ENCODE measurements around the gene ACADSB.

Gene ACADSB

GRCh38 chr10:123027861-123028260, 19.1 kb downstream of the ACADSB start:
- TF ChIP-seq, protein P1, sequence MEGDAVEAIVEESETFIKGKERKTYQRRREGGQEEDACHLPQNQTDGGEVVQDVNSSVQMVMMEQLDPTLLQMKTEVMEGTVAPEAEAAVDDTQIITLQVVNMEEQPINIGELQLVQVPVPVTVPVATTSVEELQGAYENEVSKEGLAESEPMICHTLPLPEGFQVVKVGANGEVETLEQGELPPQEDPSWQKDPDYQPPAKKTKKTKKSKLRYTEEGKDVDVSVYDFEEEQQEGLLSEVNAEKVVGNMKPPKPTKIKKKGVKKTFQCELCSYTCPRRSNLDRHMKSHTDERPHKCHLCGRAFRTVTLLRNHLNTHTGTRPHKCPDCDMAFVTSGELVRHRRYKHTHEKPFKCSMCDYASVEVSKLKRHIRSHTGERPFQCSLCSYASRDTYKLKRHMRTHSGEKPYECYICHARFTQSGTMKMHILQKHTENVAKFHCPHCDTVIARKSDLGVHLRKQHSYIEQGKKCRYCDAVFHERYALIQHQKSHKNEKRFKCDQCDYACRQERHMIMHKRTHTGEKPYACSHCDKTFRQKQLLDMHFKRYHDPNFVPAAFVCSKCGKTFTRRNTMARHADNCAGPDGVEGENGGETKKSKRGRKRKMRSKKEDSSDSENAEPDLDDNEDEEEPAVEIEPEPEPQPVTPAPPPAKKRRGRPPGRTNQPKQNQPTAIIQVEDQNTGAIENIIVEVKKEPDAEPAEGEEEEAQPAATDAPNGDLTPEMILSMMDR (IDR thresholded peaks at IDR 0.05; ENCODE audit: insufficient read depth, low read depth, low read length, missing control alignments): no peak
- DNase-seq (ENCODE audit: low read depth): no peak
- no peak overlapping the region for H3K4me3 ChIP-seq (ENCODE audit: low read depth, low read length)

GRCh38 chr10:123031124-123031523, 22.3 kb downstream of the ACADSB start:
- DNase-seq (ENCODE audit: low read depth): no peak
- no peak overlapping the region for H3K4me3 ChIP-seq (ENCODE audit: low read depth, low read length)

GRCh38 chr10:123034332-123034731, 25.5 kb downstream of the ACADSB start:
- DNase-seq (ENCODE audit: low read depth): no peak
- H3K4me3 ChIP-seq (ENCODE audit: low read depth, low read length): no peak overlapping the region

More at GRCh38 chr10:123031124-123031523, 22.3 kb downstream of the ACADSB start:
- TF ChIP-seq, protein P1 (IDR thresholded peaks at IDR 0.05; ENCODE audit: insufficient read depth, low read depth, low read length, missing control alignments): no peak

GRCh38 chr10:123035467-123036086, 26.8 kb downstream of the ACADSB start:
- H3K4me3 ChIP-seq (ENCODE audit: low read depth, low read length): no peak overlapping the region
- TF ChIP-seq, protein P1 (IDR thresholded peaks at IDR 0.05; ENCODE audit: insufficient read depth, low read depth, low read length, missing control alignments): no peak
- DNase-seq (ENCODE audit: low read depth): no peak

More at GRCh38 chr10:123034332-123034731, 25.5 kb downstream of the ACADSB start:
- TF ChIP-seq, protein P1 (IDR thresholded peaks at IDR 0.05; ENCODE audit: insufficient read depth, low read depth, low read length, missing control alignments): no peak

DNA sequence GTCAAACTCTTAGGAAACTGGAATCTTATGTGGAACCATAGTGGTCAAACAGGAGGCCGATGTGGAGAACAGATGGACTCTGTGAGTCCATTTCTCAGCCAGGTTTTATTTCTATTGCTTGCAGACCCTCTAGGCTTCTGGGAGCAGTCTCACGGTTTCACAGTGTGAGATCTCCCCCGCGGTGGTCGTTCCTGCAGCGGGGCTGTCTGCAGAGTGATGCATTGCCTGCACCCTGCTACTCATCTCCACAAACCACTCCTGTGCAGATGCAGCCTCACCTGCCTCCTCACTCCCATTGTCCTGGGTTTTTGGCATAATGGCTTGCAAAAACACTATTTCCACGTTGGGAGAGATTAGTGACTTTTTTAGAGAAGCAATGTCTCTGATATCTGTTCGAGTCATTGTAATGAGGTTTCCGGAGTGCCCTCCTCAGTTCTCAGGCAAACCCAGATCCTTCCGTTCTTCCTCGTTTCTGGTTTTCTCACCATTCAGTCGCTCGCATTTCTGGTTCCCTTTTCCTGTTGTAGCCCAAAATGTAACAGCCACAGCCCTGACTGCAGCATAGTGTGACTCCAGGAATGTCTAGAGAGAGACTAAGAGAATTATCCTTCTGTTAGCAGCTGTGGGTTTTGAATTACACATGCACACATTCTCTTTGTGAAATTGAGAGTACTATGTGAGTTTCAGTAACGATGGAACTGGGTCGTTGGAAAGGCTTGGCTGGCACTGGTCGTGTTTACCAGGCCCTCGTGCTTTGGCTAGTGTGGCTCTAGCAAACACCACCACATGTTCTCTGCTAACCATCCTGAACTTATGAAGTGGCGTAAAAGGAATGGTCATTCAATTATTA, 30.2 kb downstream of the ACADSB start:
- peak; percentile 9 for DNase-seq (ENCODE audit: low read depth)
- no peak overlapping the region for H3K4me3 ChIP-seq (ENCODE audit: low read depth, low read length)
- TF ChIP-seq, protein P1 (IDR thresholded peaks at IDR 0.05; ENCODE audit: insufficient read depth, low read depth, low read length, missing control alignments): no peak

DNA sequence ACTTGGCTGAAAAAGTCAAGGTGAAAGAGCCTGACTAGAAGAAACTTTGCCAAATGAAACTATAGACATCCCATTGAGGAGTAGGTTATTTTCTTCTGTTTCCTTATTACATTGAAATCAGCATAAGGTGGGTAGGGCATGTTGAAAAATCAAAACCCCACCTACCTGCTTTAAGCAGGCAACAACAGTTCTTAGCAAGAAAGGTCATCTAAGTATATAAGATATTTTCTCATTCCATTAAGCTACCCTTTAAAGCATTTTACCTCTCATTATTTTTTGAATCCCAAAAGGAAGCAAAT, 30.8 kb downstream of the ACADSB start:
- TF ChIP-seq, protein P1 (IDR thresholded peaks at IDR 0.05; ENCODE audit: insufficient read depth, low read depth, low read length, missing control alignments): no peak
- DNase-seq (ENCODE audit: low read depth): no peak
- H3K4me3 ChIP-seq (ENCODE audit: low read depth, low read length): no peak overlapping the region

Data from GM12865 (cell line).